WTC11 (cell line): ENCODE measurements around the gene ITPR1. TPM values are rescaled to one million over a fixed set of nuclear protein-coding genes. Genes with fewer than 3 reads are reported as not detected.

Experiments used
- total RNA-seq: library from RNA; stranded (reverse); gene quantifications from 3 replicates; pipeline ENCODE4 v1.2.3, GENCODE V29; 2021

The ITPR1 gene
- total RNA-seq, 1 experiment from 2014 or later = 11.8 TPM

Other genes with a start within 250 kb of the ITPR1 start
- 11.6 to 15.0 TPM (median 14.7 TPM) in 3 replicates for gene SETMAR, start 190.0 kb upstream of the ITPR1 start, total RNA-seq
- gene SUMF1, start 26.1 kb upstream of the ITPR1 start, total RNA-seq = 10.2 to 11.0 TPM (median 10.4 TPM) in 3 replicates